HPDE6-E6E7 (cell line): ENCODE data around the gene MMGT1.
"Not testable (repeated sequence)": the region's sequence is repeated elsewhere in the genome, so short reads cannot be mapped to it uniquely, and the experiment has no call there.

Experiments used
- DNase-seq: peaks from one replicate; pipeline ENCODE4 v3.0.0; 2011; ENCODE audit warnings: missing footprints; ENCODE audit errors: extremely low spot score

The MMGT1 gene

DNA sequence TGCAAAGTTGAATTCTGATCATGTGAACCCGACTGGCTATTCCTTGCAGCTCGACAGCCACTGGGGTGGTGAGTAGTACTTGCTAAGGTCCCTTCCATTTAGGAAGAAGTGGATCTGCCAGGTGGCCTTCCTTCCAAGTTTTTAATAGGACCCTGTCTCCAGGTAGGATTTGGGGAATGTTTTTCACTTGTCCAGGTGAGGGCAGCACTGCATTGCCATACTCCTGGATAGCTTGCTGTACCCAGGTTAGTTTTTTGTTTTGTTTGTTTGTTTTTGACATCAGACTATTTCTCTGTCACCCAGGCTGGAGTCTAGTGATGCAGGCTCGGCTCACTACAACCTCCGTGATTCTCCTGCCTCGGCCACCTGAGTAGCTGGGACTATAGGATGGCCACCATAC is 50.4 kb downstream of the MMGT1 start:
- peak; percentile 3 for DNase-seq

DNA sequence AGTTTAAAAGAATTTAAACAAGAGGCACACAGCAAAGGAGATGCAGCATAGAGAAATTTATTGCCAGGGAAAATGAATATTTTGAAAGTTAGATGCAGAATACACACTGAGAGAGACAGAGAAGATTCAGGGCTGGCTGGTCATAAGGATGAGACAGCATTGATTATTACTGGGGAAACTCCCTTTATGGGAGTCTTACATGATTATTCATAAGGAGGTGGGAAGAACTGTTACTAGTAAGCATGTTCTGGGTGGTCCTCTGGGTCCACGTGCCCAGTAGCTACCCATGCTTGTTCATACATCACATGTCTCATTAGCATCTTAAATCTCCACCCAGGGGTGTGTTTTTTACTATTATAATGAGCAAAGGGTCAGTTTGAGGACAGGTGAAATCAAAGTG is 53.3 kb downstream of the MMGT1 start:
- DNase-seq: not testable (repeated sequence)

DNA sequence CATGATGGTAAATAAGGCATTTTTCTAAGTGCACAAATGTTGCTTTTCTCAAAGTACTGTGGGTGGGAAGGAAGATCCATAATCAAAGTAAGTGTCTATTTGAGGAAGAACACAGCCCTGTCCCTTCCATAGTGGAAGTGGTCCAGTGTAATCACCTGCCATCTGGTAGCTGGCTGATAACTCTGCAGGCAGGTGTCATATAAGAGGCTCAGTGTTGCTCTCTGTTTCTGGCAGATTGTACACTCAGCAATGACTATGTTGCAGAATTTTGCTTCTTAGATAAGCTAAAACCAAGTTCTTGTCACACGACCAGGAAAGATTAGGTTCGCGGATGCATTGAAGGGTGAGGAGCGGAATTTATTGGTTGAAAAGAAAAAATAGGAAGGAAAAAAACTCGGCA is 59.4 kb downstream of the MMGT1 start:
- no peak for DNase-seq
